Measurements from ENCODE around the gene RGS11. TPM values are rescaled to one million over a fixed set of nuclear protein-coding genes. Genes with fewer than 3 reads are reported as not detected.

RGS11 gene
- polyA plus RNA-seq, 2 of the 4 experiments (the other 2 are of a cell fraction): 2.1 to 5.3 TPM

- no peak for TF ChIP-seq ATOH8 (CRISPR knock-in tag; IDR thresholded peaks at IDR 0.05; ENCODE audit: low read depth)
- TF ChIP-seq MAZ (IDR thresholded peaks at IDR 0.05; ENCODE audit: borderline replicate concordance, low read depth, low read length): no peak
- no peak for TF ChIP-seq SREBF2 (IDR thresholded peaks at IDR 0.05)
- TF ChIP-seq EHMT2 (IDR thresholded peaks at IDR 0.05; ENCODE audit: low read depth): no peak
- TF ChIP-seq ZNF302 (CRISPR knock-in tag; IDR thresholded peaks at IDR 0.05): no peak
- TF ChIP-seq KDM1A (IDR thresholded peaks at IDR 0.05; ENCODE audit: low read depth): no peak
- no peak for TF ChIP-seq ESRRA (IDR thresholded peaks at IDR 0.05; ENCODE audit: borderline replicate concordance, low read length)
- no peak for TF ChIP-seq TFCP2L1 (CRISPR knock-in tag; IDR thresholded peaks at IDR 0.05)
- no peak for TF ChIP-seq HEYL (CRISPR knock-in tag; IDR thresholded peaks at IDR 0.05)
Measured at GRCh38 chr16:265002-265529, 10.7 kb downstream of the RGS11 start (continued).

- POLR2A ChIA-PET: no interaction called here
- Histone ChIP-seq H3K4me2 (no peak overlapping the region), H3K9me3 (no peaks in the 10 kb centered on the region), H3K4me3 (no peak overlapping the region), H3K27ac (no peak overlapping the region), H3K4me1 (no peaks in the 10 kb centered on the region)
- DNase-seq (ENCODE audit: low read depth in 1 of 2, low spot score in 1 of 2) (no peak), ATAC-seq (no peak), FAIRE-seq (no peak)
- CTCF ChIA-PET: interaction anchor here (0.6 to 2.5 kb wide), 3 partner anchors 49 to 212 kb away, joined by 3 to 7 read pairs (median 4); no protein-coding TSS in a partner anchor
- TF ChIP-seq RFX5 (IDR thresholded peaks at IDR 0.05) (no peak), RARB (CRISPR knock-in tag; IDR thresholded peaks at IDR 0.05) (no peak), HOXA7 (CRISPR knock-in tag; IDR thresholded peaks at IDR 0.05) (no peak), E2F6 (IDR thresholded peaks at IDR 0.05; ENCODE audit: borderline replicate concordance, low read depth) (no peak), SMC3 (IDR thresholded peaks at IDR 0.05) (no peak), ZSCAN20 (CRISPR knock-in tag; IDR thresholded peaks at IDR 0.05) (no peak), RNF2 (IDR thresholded peaks at IDR 0.05; ENCODE audit: borderline replicate concordance, low read depth) (no peak), CBX8 (IDR thresholded peaks at IDR 0.05) (no peak), EP300 (IDR thresholded peaks at IDR 0.05) (no peak), RAD21 (conservative IDR thresholded peaks at IDR 0.05 in 1 of 2, IDR thresholded peaks at IDR 0.05 in 1 of 2) (no peak), MAX (IDR thresholded peaks at IDR 0.05) (no peak), SREBF2 (IDR thresholded peaks at IDR 0.05) (no peak), NPAS2 (CRISPR knock-in tag; IDR thresholded peaks at IDR 0.05; ENCODE audit: borderline replicate concordance) (no peak), POLR2A (IDR thresholded peaks at IDR 0.05; ENCODE audit: low read length) (no peak), KDM1A (IDR thresholded peaks at IDR 0.05; ENCODE audit: low read depth) (no peak), HOXB13 (CRISPR knock-in tag; IDR thresholded peaks at IDR 0.05; ENCODE audit: low read depth) (no peak), TP53 (CRISPR knock-in tag; IDR thresholded peaks at IDR 0.05) (no peak), ZC3H11A (IDR thresholded peaks at IDR 0.05) (no peak), KDM5A (IDR thresholded peaks at IDR 0.05) (no peak)
- WGBS (ENCODE audit: missing lambda C conversion rate): 85% methylated on average over 21 of the region's 23 CpGs
Measured at GRCh38 chr16:264440-264951, 11.2 kb downstream of the RGS11 start.

GRCh38 chr16:263944-264343, 11.8 kb downstream of the RGS11 start:
- FAIRE-seq: no peak
- TF ChIP-seq ATOH8 (CRISPR knock-in tag; IDR thresholded peaks at IDR 0.05; ENCODE audit: low read depth) (no peak), GATA3 (IDR thresholded peaks at IDR 0.05; ENCODE audit: borderline replicate concordance) (no peak), MAFK (IDR thresholded peaks at IDR 0.05; ENCODE audit: partially characterized antibody) (no peak), EP300 (IDR thresholded peaks at IDR 0.05) (no peak)
- ATAC-seq: no peak
- H3K9me3 ChIP-seq: no peaks in the 10 kb centered on the region
- no peak for DNase-seq (ENCODE audit: low read depth in 1 of 2, low spot score in 1 of 2)
- H3K4me1 ChIP-seq: no peaks in the 10 kb centered on the region
- WGBS (ENCODE audit: missing lambda C conversion rate): 92% methylated on average over 17 of the region's 17 CpGs
- no peak overlapping the region for H3K4me2 ChIP-seq
- ChIA-PET CTCF (interaction anchor here (0.6 to 2.5 kb wide), 3 partner anchors 49 to 213 kb away, joined by 3 to 7 read pairs (median 4); no protein-coding TSS in a partner anchor), POLR2A (no interaction called here)
- no peak overlapping the region for H3K27ac ChIP-seq
- no peak overlapping the region for H3K4me3 ChIP-seq
